ENCODE results near the gene FGGY.

Gene FGGY

GRCh38 chr1:59377350-59377904 lies 80.5 kb downstream of the FGGY start (continued):
- TF ChIP-seq ZNF274 (IDR thresholded peaks at IDR 0.05; ENCODE audit: low read length), result no peak
- no peak for TF ChIP-seq ZNF274 (tag by site-specific recombination; IDR thresholded peaks at IDR 0.05; ENCODE audit: borderline replicate concordance)
- no peak for TF ChIP-seq YY2 (tag by site-specific recombination; IDR thresholded peaks at IDR 0.05)
- TF ChIP-seq ZNF311 (tag by site-specific recombination; IDR thresholded peaks at IDR 0.05; ENCODE audit: borderline replicate concordance), result no peak

GRCh38 chr1:59378621-59379370 lies 81.9 kb downstream of the FGGY start:
- no peaks in the 10 kb centered on the region for H3K4me1 ChIP-seq (ENCODE audit: control insufficient read depth, insufficient read depth, low read length)
- H3K27ac ChIP-seq (ENCODE audit: extremely low read depth, low read depth, low read length), result no peak overlapping the region
- no peak overlapping the region for H3K4me3 ChIP-seq (ENCODE audit: low read depth, low read length)
- ChIA-PET POLR2A (no interaction called here), CTCF (no interaction called here)
- no peaks in the 10 kb centered on the region for H3K36me3 ChIP-seq (ENCODE audit: control insufficient read depth in 2 of 2, insufficient read depth in 1 of 2, low read length in 2 of 2)
- TF ChIP-seq ZBTB6 (tag by site-specific recombination; IDR thresholded peaks at IDR 0.05) (no peak), ZSCAN4 (tag by site-specific recombination; IDR thresholded peaks at IDR 0.05) (no peak), ZNF837 (tag by site-specific recombination; IDR thresholded peaks at IDR 0.05) (no peak), ZNF239 (tag by site-specific recombination; IDR thresholded peaks at IDR 0.05) (no peak), ZNF148 (tag by site-specific recombination; IDR thresholded peaks at IDR 0.05; ENCODE audit: borderline replicate concordance) (no peak), ZNF585B (tag by site-specific recombination; IDR thresholded peaks at IDR 0.05) (no peak), PRDM10 (tag by site-specific recombination; IDR thresholded peaks at IDR 0.05) (no peak), ZNF629 (tag by site-specific recombination; IDR thresholded peaks at IDR 0.05) (no peak), ZNF521 (tag by site-specific recombination; IDR thresholded peaks at IDR 0.05) (no peak), ZNF549 (tag by site-specific recombination; IDR thresholded peaks at IDR 0.05) (no peak), ZNF10 (tag by site-specific recombination; IDR thresholded peaks at IDR 0.05) (no peak), PBX3 (CRISPR knock-in tag; IDR thresholded peaks at IDR 0.05) (no peak), ZNF132 (tag by site-specific recombination; IDR thresholded peaks at IDR 0.05; ENCODE audit: borderline replicate concordance) (no peak), ZNF266 (tag by site-specific recombination; IDR thresholded peaks at IDR 0.05; ENCODE audit: low read depth) (no peak), ZBTB8A (tag by site-specific recombination; IDR thresholded peaks at IDR 0.05) (no peak), KLF1 (tag by site-specific recombination; IDR thresholded peaks at IDR 0.05) (no peak), CTCF (tag by site-specific recombination; IDR thresholded peaks at IDR 0.05) (no peak), KLF9 (tag by site-specific recombination; IDR thresholded peaks at IDR 0.05; ENCODE audit: low read depth) (no peak), ZBTB21 (tag by site-specific recombination; IDR thresholded peaks at IDR 0.05) (no peak)
- no peaks in the 10 kb centered on the region for H3K9me3 ChIP-seq (ENCODE audit: control insufficient read depth, insufficient read depth, low read depth, low read length)

Data from HEK293 (cell line).